ENCODE results near the gene SCMH1.

DNA sequence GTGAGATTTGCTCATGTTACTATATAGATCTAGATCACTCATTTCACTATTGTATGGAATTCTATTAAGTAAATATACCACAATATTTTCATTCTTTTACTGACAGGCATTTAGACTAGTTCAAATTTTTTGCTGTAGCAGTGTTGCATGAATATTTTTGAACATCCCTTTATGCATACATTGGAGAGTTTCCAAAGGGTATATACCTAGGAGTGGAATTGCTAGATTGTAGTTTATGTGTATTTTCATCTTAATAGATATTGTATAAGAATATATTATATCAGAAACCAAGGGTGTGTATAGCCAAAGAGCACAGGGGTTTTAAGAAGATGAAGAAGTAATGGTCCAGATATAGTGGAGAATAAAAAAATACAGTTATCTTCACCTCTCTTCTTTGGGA, 6.2 kb downstream of the SCMH1 start:
- TF ChIP-seq CEBPB (IDR thresholded peaks at IDR 0.05; ENCODE audit: low read depth, low read length): no peak
- TF ChIP-seq POLR2A (IDR thresholded peaks at IDR 0.05; ENCODE audit: low read depth, low read length): no peak
- TF ChIP-seq, protein P1, sequence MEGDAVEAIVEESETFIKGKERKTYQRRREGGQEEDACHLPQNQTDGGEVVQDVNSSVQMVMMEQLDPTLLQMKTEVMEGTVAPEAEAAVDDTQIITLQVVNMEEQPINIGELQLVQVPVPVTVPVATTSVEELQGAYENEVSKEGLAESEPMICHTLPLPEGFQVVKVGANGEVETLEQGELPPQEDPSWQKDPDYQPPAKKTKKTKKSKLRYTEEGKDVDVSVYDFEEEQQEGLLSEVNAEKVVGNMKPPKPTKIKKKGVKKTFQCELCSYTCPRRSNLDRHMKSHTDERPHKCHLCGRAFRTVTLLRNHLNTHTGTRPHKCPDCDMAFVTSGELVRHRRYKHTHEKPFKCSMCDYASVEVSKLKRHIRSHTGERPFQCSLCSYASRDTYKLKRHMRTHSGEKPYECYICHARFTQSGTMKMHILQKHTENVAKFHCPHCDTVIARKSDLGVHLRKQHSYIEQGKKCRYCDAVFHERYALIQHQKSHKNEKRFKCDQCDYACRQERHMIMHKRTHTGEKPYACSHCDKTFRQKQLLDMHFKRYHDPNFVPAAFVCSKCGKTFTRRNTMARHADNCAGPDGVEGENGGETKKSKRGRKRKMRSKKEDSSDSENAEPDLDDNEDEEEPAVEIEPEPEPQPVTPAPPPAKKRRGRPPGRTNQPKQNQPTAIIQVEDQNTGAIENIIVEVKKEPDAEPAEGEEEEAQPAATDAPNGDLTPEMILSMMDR (conservative IDR thresholded peaks at IDR 0.05; ENCODE audit: low read depth, low read length): no peak
- no peak for TF ChIP-seq MAFK (IDR thresholded peaks at IDR 0.05; ENCODE audit: low read depth, low read length)
- TF ChIP-seq RCOR1 (IDR thresholded peaks at IDR 0.05; ENCODE audit: insufficient replicate concordance, low read length): no peak
- TF ChIP-seq, protein P2, sequence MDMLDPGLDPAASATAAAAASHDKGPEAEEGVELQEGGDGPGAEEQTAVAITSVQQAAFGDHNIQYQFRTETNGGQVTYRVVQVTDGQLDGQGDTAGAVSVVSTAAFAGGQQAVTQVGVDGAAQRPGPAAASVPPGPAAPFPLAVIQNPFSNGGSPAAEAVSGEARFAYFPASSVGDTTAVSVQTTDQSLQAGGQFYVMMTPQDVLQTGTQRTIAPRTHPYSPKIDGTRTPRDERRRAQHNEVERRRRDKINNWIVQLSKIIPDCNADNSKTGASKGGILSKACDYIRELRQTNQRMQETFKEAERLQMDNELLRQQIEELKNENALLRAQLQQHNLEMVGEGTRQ (IDR thresholded peaks at IDR 0.05; ENCODE audit: low read depth, low read length): no peak
- TF ChIP-seq BHLHE40 (IDR thresholded peaks at IDR 0.05; ENCODE audit: low read depth, low read length): no peak
- no peak for TF ChIP-seq FOS (IDR thresholded peaks at IDR 0.05; ENCODE audit: low read depth, low read length)
- TF ChIP-seq, protein P3, sequence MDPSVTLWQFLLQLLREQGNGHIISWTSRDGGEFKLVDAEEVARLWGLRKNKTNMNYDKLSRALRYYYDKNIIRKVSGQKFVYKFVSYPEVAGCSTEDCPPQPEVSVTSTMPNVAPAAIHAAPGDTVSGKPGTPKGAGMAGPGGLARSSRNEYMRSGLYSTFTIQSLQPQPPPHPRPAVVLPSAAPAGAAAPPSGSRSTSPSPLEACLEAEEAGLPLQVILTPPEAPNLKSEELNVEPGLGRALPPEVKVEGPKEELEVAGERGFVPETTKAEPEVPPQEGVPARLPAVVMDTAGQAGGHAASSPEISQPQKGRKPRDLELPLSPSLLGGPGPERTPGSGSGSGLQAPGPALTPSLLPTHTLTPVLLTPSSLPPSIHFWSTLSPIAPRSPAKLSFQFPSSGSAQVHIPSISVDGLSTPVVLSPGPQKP (IDR thresholded peaks at IDR 0.05; ENCODE audit: borderline replicate concordance, low read depth, low read length): no peak
- TF ChIP-seq RAD21 (IDR thresholded peaks at IDR 0.05; ENCODE audit: low read length): no peak

All from IMR-90 (cell line).